Heart left ventricle (tissue), 16 donors: ENCODE data around the gene CCDC9. TPM values are rescaled to one million over a fixed set of nuclear protein-coding genes. Genes with fewer than 3 reads are reported as not detected.
A peak's percentile ranks its signal among the peaks of the same experiment; 100 is the strongest.
"Not testable (repeated sequence)": the region's sequence is repeated elsewhere in the genome, so short reads cannot be mapped to it uniquely, and the experiment has no call there.

ENCODE experiments used
- ATAC-seq, 4 donors: fragments of 200-7000 bp; cut with Tn5 transposase; one replicate each; pipeline ENCODE4 v1.9.1; 2020 to 2022; ENCODE audit warnings: moderate library complexity in 4 of 4, mild to moderate bottlenecking in 3 of 4, moderate number of reproducible peaks in 1 of 4
- DNase-seq, 5 donors: peaks; one replicate each; pipeline ENCODE4 v3.0.0-alpha.2; 2020
- H3K27ac ChIP-seq, 12 donors: fragments of 200-600 bp; sonication (generic) in 4 of 12; one replicate each; pipeline versions ENCODE4 v1.5.0 to v1.8.0; 2016 to 2022; ENCODE audit warnings: mild to moderate bottlenecking in 2 of 12
- H3K27me3 ChIP-seq, 9 donors: fragments of 200-600 bp; sonication (generic) in 2 of 9; one replicate each; pipeline versions ENCODE4 v1.5.1 to v1.8.0; 2016 to 2022; ENCODE audit warnings: mild to moderate bottlenecking in 3 of 9
- H3K36me3 ChIP-seq, 9 donors: fragments of 200-600 bp; sonication (generic) in 2 of 9; one replicate each; pipeline versions ENCODE4 v1.5.0 to v1.8.0; 2018 to 2022; ENCODE audit warnings: mild to moderate bottlenecking in 2 of 9
- H3K4me1 ChIP-seq, 12 donors: fragments of 200-600 bp; sonication (generic) in 4 of 12; one replicate each; pipeline versions ENCODE4 v1.5.0 to v1.8.0; 2016 to 2022; ENCODE audit warnings: mild to moderate bottlenecking in 3 of 12
- H3K4me3 ChIP-seq, 12 donors: fragments of 200-600 bp; sonication (generic) in 4 of 12; one replicate each; pipeline versions ENCODE4 v1.5.0 to v1.8.0; 2017 to 2022; ENCODE audit warnings: mild to moderate bottlenecking in 9 of 12, moderate library complexity in 4 of 12
- H3K9me3 ChIP-seq, 12 donors: fragments of 200-600 bp; sonication (generic) in 4 of 12; one replicate each; pipeline versions ENCODE4 v1.5.0 to v1.8.0; 2016 to 2022; ENCODE audit warnings: mild to moderate bottlenecking in 1 of 12
- POLR2A ChIP-seq, 2 donors: fragments of 450-650 bp; IDR thresholded peaks; one replicate each; pipeline ENCODE4 v1.6.1; 2017; ENCODE audit warnings: antibody characterized with exemption in 2 of 2, mild to moderate bottlenecking in 2 of 2, moderate library complexity in 2 of 2
- WGBS, 4 donors: extraction: QIAGEN DNeasy Blood & Tissue Kit in 2 of 4; methylation state at CpG; one replicate each; pipeline versions ENCODE4 v1.1.5 to v1.1.7; 2013 to 2018; 5-methylcytosine and 5-hydroxymethylcytosine counted together
- intact Hi-C, 10 donors: fragments of 100-400 bp; cut with DNase I; formaldehyde crosslinking; loops; one replicate each; pipeline versions ENCODE4 v1.11.1 to v1.14.2; 2022
- polyA plus RNA-seq, 2 donors: library from polyadenylated mRNA; stranded (reverse); fragments of 200-250 nt; gene quantifications; one replicate each; pipeline ENCODE4 v1.2.3, GENCODE V29; 2013
- total RNA-seq, 9 donors: library from RNA; depleted of rRNA in 2 of 9; stranded (reverse); fragments of >200 nt in 2 of 9; fragmentation: NEBNext Ultra II Directional in 3 of 9; extraction: Animal tissue kit (Norgen Biotek cat#: 25700) in 3 of 9; gene quantifications; one replicate each; pipeline versions ENCODE4 v1.1.0 to v1.2.4, GENCODE V29; 2016 to 2023
- TF ChIP-seq, protein P1 (sequence below), 12 donors: fragments of 200-600 bp; sonication (generic) in 4 of 12; IDR thresholded peaks; one replicate each; pipeline versions ENCODE4 v1.5.0 to v1.8.0; 2018 to 2022; ENCODE audit warnings: antibody characterized with exemption in 12 of 12, mild to moderate bottlenecking in 5 of 12
- donor health status: ischemic (EF 13 %, LVEDD 7.1; RV severe dilation, severe dysfunction).
- donor health status: healthy with polysubstance abuse.
- donor health status: DM: no; HTN: yes; CAD: no.
- donor health status: DM: no; HTN: no; CAD: no.
- donor health status: ischemic (EF 25% LVEDD 6.9; RV normal size, moderate dysfunction).
- donor health status: ischemic (EF 25% LVEDD 5.7; RV mildly dilated, moderate dysfunction).
- donor health status: healthy.
- donor health status: DM: yes; HTN: yes; CAD: no.
- donor health status: ischemic (EF 35%, LVEDD 5.7; RV mildly dilated, moderate dysfunction).
- donor health status: nonischemic (EF 11% LVEDD 7.7; RV severe dilation, severe dysfunction).
- donor health status: DM: yes; HTN: yes; CAD: no.
- donor health status: PGD.
- donor health status: ischemic (EF 29% LVEDD 5.4; RV normal size, mild dysfunction).
- donor health status: nonischemic (EF 23%, LVEDD 6.1; RV moderate dilation, normal function).

Gene CCDC9
- total and polyA plus RNA-seq, 11 donors = 6.7 to 33.3 (median 15.5) TPM

DNA sequence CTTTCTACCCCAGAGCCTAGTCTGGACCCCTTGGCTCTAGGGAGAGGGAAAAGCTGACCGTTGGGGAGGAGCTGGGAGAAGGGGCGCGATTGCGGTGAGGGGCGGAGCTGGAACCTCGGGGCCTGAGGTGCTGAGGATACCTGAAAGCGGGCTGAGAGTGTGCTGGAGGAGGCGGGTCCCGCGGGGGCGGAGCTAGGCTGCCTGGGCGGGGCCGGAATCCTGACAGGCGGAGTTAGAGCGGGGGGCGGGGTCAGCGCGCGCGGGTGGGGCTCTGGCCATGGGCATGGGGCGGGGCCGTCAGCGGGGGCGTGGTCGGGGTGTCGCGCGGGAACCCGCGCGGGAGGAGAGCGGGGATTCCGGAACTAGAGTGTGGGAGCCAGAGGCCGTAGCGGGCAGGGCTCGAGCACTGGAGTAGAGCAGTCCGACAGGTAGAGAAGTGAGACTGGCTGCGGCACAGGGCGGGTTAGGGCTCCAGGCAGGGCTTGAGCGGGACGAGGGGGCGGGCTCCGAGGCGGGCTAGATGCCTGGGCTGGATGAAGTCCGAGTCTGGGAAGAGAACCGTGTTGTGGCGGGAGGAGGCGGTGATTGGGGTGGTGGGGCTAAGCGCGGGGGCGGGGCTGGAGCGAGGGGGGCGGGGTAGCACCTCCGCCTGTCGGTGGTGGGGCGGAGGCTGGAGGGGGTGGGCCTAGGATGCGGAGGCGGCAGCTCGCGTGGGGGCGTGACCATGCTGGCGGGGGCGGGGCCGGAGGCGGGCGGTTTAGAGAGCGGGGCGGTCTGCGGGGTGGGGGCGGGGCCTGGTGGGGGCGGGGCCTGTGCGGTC, 18.0 kb downstream of the CCDC9 start, which contains the start of gene INAFM1:
TSS of gene INAFM1 (plus strand) at position 815 of the 820 bp plus-strand sequence. CDS start 35 bp downstream, outside the sequence.
- peaks cover 3 to 48% (median 36%) of the 10 kb centered on the region in 12 donors for H3K4me1 ChIP-seq
- peak within 1 kb of the TSS; percentile 51 to 83 (median 72) for H3K4me3 ChIP-seq
- DNase-seq (peak; percentile 97 to 100 (median 98)), ATAC-seq (peak; percentile 82 to 92 (median 84))
- no peaks in the 10 kb centered on the region for H3K9me3 ChIP-seq
- peak within 1 kb of the TSS; percentile 89 to 99 (median 95) for H3K27ac ChIP-seq
- peaks cover 0 to 27% (median 22%) of the 10 kb centered on the region in 9 donors for H3K36me3 ChIP-seq
- no peaks in the 10 kb centered on the region for H3K27me3 ChIP-seq
- peak in 1 of 2 donors; percentile 21 for TF ChIP-seq POLR2A (IDR thresholded peaks at IDR 0.05)
- TF ChIP-seq, protein P1, sequence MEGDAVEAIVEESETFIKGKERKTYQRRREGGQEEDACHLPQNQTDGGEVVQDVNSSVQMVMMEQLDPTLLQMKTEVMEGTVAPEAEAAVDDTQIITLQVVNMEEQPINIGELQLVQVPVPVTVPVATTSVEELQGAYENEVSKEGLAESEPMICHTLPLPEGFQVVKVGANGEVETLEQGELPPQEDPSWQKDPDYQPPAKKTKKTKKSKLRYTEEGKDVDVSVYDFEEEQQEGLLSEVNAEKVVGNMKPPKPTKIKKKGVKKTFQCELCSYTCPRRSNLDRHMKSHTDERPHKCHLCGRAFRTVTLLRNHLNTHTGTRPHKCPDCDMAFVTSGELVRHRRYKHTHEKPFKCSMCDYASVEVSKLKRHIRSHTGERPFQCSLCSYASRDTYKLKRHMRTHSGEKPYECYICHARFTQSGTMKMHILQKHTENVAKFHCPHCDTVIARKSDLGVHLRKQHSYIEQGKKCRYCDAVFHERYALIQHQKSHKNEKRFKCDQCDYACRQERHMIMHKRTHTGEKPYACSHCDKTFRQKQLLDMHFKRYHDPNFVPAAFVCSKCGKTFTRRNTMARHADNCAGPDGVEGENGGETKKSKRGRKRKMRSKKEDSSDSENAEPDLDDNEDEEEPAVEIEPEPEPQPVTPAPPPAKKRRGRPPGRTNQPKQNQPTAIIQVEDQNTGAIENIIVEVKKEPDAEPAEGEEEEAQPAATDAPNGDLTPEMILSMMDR (IDR thresholded peaks at IDR 0.05) = no peak
- 0 to 2% (median 1%) methylated on average over 40 to 72 of the region's 72 CpGs for WGBS, 4 donors
- intact Hi-C loops = loop anchor here in 4 of 10 donors (1.0 to 10.0 kb wide), 2 partner anchors 17 to 331 kb away; partner anchors contain the start of gene BICRA (in 1 of the 4)

DNA sequence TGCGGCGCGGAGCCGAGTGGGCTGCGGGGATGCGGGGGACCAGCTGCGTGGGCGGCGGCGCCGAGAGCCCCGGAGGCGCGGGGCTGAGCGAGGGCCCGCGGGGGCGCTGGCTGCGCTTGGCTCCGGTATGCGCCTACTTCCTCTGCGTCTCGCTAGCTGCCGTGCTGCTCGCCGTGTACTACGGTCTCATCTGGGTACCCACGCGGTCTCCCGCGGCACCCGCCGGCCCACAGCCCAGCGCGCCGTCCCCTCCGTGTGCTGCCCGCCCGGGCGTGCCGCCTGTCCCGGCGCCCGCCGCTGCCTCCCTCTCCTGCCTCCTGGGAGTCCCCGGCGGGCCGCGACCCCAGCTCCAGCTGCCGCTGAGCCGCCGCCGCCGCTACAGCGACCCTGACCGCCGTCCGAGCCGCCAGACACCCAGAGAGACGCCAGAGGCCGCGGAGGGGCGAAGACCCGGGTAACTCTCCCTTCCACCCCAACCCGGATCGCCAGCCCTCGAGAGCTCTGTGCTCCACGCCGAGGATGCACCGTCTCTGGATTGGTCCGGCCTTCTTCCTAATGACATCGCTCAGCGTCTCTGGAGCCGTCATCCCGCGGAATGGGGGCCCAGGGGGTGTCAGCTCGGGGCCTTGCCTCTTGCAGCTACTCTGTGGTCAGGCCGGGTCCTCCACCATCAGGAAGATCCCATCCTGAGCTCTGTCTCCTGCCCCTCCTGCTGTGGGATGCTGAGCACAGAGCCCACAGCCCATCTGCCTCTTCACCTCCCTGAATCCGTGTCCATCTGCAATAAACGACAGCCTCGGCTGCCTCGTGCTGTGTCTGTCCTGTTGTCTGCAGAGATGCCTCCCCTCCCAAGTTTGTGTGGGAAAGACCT, 18.8 kb downstream of the CCDC9 start:
- peaks cover 0 to 20% (median 13%) of the 10 kb centered on the region in 9 donors for H3K36me3 ChIP-seq
- H3K4me1 ChIP-seq = peaks cover 3 to 48% (median 36%) of the 10 kb centered on the region in 12 donors
- TF ChIP-seq POLR2A (IDR thresholded peaks at IDR 0.05) = peak in 1 of 2 donors; percentile 35
- TF ChIP-seq, protein P1 (IDR thresholded peaks at IDR 0.05) = no peak
- 4 to 13% (median 7%) methylated on average over 43 to 82 of the region's 82 CpGs for WGBS, 4 donors
- intact Hi-C loops = loop anchor here in 4 of 10 donors (1.0 to 10.0 kb wide), 2 partner anchors 18 to 330 kb away; partner anchors contain the start of gene BICRA (in 1 of the 4)
- H3K9me3 ChIP-seq = no peaks in the 10 kb centered on the region
- H3K27me3 ChIP-seq = no peaks in the 10 kb centered on the region
- peak overlapping the region; percentile 16 to 98 (median 80) for H3K27ac ChIP-seq
- H3K4me3 ChIP-seq = peak overlapping the region; percentile 51 to 83 (median 72)
- DNase-seq (peak in 4 of 5 donors; percentile 45 to 76 (median 55)), ATAC-seq (peak in 2 of 4 donors; percentile 3 to 5)

DNA sequence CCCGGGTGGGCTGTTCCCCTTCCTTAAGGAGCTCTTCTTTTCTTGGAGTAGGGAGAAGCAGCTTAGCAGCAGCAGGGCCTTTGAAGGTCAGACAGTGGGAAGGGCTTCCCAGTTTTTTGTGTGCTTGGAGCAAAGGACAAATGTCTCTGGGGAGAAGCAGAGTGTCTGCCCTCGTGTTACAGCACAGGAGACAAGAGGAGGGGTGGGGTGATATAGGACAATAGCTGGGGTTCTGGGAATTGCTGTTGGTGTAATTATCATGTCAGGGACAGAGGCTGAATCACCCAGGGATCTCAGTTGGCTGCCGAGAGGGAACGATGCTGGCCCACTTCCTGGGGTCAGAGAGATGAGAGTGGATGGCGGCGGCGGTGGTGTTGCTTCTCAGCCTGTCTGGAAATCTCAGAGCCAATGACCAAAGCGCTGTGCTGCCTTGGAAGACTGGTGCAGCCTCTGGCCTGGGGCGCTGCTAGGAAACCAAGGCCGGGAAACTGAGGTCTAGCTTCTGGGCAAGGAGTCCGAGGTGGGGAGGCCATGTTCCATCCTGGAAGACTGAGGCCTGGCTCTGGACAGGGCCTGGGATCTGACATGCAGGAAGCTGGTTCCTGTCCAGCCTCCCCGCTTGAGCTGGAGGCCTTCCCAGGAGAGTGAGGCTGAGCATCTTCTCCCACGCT, 19.6 kb downstream of the CCDC9 start:
- peak overlapping the region in 11 of 12 donors; percentile 64 to 83 (median 72) for H3K4me3 ChIP-seq
- no peak for TF ChIP-seq POLR2A (IDR thresholded peaks at IDR 0.05)
- TF ChIP-seq, protein P1 (IDR thresholded peaks at IDR 0.05) = no peak
- ATAC-seq = peak in 1 of 4 donors; percentile 1

DNA sequence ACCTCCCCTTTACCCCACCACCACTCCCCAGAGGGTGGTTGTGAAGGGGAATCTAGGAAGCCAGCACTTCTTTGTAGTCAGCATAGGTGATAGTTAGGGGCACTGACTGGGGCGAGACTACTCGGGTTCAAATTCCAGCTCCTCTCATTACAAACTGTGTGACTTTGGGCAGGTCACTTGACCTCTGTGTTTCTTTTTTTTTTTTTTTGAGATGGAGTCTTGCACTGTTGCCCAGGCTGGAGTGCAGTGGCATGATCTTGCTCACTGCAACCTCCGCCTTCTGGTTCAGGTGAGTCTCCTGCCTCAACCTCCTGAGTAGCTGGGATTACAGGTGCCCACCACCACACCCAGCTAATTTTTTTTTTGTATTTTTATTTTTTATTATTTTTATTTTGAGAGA, 20.2 kb downstream of the CCDC9 start:
- not testable (repeated sequence) for H3K36me3 ChIP-seq, DNase-seq, H3K27me3 ChIP-seq, H3K9me3 ChIP-seq, ATAC-seq
- H3K27ac ChIP-seq = peak overlapping the region in 11 of 12 donors; percentile 51 to 98 (median 80)
- intact Hi-C loops = loop anchor here in 1 of 10 donors (10.0 kb wide), 1 partner anchor 328 kb away; the partner anchor contains the start of gene BICRA
- H3K4me3 ChIP-seq = peak overlapping the region in 1 of 12 donors; percentile 64
- peaks cover 3 to 48% (median 36%) of the 10 kb centered on the region in 12 donors for H3K4me1 ChIP-seq
- WGBS, 4 donors = 84 to 89% (median 86%) methylated on average over 3 of the region's 3 CpGs

More for the DNA sequence above, 19.6 kb downstream of the CCDC9 start:
- DNase-seq = peak in 4 of 5 donors; percentile 54 to 77 (median 65)
- intact Hi-C loops = loop anchor here in 1 of 10 donors (10.0 kb wide), 1 partner anchor 329 kb away; the partner anchor contains the start of gene BICRA
- Histone ChIP-seq H3K27ac (peak overlapping the region in 11 of 12 donors; percentile 68 to 98 (median 81)), H3K4me1 (peaks cover 3 to 48% (median 36%) of the 10 kb centered on the region in 12 donors), H3K9me3 (no peaks in the 10 kb centered on the region), H3K36me3 (peaks cover 0 to 12% (median 5%) of the 10 kb centered on the region in 9 donors), H3K27me3 (no peaks in the 10 kb centered on the region)
- 39 to 61% (median 51%) methylated on average over 13 of the region's 13 CpGs for WGBS, 4 donors
